OCI-LY1 (cell line): ENCODE data around the gene PTPRJ.

ENCODE experiments used
- EZH2 ChIP-seq: fragments of 200-600 bp; sonication (generic), shearing (Covaris generic); IDR thresholded peaks from 2 replicates; pipeline ENCODE4 v1.8.0; 2017; ENCODE audit warnings: borderline replicate concordance, mixed run types, mild to moderate bottlenecking, antibody characterized with exemption, low read length, moderate library complexity, mixed read lengths
- TF ChIP-seq, protein P1 (sequence below): fragments of 200-600 bp; sonication (generic), shearing (Covaris generic); IDR thresholded peaks from 2 replicates; pipeline ENCODE4 v1.5.1; 2017; ENCODE audit warnings: mild to moderate bottlenecking, antibody characterized with exemption, low read length, moderate library complexity, mixed read lengths

DNA sequence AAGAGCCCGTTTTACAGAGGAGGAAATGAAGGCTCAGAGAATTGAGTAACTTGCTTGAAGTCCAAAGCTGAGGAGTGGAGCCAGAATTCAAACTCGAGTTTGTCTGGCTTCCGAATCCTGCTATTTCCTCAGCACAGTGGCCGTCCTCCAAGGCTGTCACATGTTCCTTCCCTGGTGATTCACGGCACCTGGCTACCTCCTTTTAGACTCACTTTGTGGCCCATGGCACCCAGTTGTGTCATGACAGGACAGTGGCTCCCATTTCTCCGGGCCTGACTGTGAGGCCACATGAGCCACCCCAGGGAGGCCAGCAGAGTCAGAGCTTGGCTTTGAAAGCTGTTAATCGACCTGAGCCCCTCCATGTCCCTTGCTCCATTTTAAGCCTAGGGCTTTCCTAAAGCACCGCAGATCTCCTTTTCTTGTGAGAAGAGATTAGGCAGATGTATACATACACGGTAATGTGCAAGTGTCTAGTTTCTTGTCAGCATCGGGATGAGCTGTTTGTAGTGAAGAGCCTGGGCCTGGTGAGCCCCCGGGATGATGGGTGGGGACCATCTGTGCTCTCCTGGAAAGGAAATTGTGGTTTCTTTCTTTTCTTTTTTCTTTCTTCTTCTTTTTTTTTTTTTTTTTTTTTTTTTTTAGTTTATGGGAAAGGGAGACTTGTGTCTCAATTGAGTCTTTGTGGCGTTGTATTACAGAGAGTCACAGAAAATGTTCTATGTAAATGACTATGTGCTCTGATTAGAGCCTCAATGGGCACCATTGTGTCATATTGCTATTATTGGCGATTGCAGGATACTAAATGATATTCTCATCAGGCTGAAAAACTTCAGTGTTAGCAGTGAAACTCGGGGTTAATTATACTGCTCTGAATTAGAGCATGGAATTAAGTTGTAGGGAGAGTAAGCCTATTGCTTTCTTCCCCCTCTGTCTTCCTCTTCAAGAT is 54.8 kb downstream of the PTPRJ start:
- TF ChIP-seq, protein P1, sequence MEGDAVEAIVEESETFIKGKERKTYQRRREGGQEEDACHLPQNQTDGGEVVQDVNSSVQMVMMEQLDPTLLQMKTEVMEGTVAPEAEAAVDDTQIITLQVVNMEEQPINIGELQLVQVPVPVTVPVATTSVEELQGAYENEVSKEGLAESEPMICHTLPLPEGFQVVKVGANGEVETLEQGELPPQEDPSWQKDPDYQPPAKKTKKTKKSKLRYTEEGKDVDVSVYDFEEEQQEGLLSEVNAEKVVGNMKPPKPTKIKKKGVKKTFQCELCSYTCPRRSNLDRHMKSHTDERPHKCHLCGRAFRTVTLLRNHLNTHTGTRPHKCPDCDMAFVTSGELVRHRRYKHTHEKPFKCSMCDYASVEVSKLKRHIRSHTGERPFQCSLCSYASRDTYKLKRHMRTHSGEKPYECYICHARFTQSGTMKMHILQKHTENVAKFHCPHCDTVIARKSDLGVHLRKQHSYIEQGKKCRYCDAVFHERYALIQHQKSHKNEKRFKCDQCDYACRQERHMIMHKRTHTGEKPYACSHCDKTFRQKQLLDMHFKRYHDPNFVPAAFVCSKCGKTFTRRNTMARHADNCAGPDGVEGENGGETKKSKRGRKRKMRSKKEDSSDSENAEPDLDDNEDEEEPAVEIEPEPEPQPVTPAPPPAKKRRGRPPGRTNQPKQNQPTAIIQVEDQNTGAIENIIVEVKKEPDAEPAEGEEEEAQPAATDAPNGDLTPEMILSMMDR, result no peak
- no peak for TF ChIP-seq EZH2
